HG02678 (cell line): ENCODE measurements around the gene DUSP10.

Experiments used
- ATAC-seq: cut with Tn5 transposase; IDR thresholded peaks from one replicate; pipeline ENCODE4 v1.9.1; 2021; ENCODE audit warnings: mild to moderate bottlenecking, moderate library complexity; ENCODE audit not compliant: unreplicated experiment

The DUSP10 gene

GRCh38 chr1:221735999-221736398 lies 5.9 kb downstream of the DUSP10 start:
- ATAC-seq = no peak

DNA sequence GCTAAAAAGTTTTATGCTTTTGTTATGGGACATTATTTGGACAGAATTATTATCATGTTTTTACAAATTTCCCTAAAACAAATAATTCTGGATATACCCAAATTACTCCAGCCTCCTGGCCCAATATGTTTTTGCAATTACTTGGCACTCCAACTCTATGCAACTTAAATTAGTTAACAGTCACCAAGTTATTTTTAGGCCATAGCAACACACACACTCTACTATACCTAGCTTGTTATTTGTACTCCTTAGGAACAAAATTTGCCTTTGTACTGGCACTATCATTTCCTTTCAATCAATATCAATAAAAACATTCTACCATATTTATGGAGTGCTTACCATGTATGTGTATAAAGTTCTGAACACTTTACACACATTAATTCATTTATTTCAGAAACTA lies 7.7 kb downstream of the DUSP10 start:
- no peak for ATAC-seq

GRCh38 chr1:221732052-221732451 lies 9.8 kb downstream of the DUSP10 start:
- ATAC-seq = no peak

GRCh38 chr1:221729771-221730330 lies 12.0 kb downstream of the DUSP10 start:
- ATAC-seq = no peak

- ATAC-seq = no peak
Measured at GRCh38 chr1:221728037-221728505, 13.8 kb downstream of the DUSP10 start.

DNA sequence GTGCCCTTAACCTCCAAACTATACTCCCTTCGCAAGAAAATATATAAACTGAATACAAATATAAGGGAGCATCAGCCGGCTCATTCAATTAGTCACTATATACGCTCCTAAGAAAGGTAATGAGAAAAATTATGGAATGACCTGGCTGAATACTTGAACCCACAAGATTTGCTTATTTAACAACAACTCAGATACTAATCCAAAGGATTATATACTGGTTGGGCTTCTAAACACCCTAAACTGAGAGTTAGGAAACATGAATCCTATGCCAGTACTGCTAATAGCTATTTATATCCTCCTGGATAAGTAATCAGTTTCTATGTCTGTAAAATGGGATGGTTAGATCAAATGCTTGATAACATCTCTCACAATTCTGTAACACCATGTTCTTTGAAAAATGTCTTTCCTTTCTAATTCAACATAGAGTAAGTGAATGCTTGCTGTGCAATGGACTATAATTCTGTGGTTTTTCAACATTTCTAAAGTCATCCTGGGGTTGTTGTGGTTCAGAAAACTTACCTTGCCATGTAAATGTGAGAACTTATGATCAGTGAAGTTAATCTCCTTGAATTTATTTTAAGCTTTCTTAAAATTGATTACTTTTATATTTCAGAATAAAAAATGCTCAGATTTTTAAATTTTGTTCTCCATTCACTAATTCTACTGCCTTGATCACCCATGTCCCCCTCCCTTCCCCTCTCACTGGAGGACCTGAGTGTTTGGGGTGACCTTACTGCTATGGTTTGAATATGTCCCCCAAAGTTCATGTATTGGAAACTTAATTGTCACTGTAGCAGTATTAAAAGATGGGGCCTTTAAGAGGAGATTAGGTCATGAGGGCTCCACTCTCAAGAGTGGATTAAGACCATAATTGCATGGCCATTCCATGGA lies 14.5 kb downstream of the DUSP10 start:
- no peak for ATAC-seq

- peak; percentile 65 for ATAC-seq
Measured at GRCh38 chr1:221725735-221726672, 15.9 kb downstream of the DUSP10 start.

DNA sequence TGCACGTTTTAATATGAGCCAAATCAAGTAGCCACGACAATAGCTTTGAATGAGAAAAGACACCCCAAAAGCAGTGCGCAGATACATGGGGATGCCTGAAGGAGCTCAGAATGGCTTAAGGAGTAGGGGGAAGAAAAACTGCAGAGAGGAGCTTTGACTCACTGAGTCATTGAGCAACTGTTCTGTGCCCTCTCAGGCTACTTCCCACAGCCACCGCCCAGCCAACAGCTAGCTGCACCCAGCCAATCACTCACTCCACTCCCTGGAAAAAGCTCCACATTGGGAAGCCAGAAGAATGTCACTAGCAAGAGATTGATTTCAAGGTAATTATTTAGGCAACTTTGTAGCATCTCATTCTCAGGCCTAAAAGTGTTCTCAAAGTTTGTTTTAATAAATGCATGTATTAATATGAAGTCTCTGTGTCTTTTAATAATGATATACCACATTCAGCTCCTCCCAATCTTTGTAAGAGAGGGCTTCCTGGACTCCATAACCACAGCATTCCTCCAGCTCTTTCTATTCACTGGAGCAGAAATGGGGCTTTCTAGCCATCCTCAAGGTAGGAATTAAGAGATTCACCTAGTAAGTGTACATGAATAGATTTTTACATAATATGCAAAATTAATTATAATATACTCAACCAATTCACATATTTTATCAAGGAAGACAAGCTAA lies 16.8 kb downstream of the DUSP10 start:
- ATAC-seq = no peak

DNA sequence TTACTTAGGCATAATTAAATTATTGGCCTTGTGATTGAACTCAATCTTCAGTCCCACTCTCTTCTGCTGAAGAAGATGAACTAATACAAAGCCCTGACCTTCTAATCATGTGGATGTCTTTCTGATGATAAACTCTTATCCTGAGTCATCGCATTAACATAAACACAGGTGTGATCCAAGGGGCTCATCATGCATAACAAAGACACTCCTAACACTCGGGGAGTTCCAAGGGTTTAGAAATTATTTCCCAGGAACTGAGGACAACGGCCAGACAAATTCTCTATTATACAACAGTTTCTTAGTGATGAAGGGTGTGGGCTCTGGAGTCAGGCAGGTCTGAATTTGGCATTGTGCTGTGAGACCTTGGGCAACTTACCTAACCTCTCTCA lies 18.0 kb downstream of the DUSP10 start:
- no peak for ATAC-seq

DNA sequence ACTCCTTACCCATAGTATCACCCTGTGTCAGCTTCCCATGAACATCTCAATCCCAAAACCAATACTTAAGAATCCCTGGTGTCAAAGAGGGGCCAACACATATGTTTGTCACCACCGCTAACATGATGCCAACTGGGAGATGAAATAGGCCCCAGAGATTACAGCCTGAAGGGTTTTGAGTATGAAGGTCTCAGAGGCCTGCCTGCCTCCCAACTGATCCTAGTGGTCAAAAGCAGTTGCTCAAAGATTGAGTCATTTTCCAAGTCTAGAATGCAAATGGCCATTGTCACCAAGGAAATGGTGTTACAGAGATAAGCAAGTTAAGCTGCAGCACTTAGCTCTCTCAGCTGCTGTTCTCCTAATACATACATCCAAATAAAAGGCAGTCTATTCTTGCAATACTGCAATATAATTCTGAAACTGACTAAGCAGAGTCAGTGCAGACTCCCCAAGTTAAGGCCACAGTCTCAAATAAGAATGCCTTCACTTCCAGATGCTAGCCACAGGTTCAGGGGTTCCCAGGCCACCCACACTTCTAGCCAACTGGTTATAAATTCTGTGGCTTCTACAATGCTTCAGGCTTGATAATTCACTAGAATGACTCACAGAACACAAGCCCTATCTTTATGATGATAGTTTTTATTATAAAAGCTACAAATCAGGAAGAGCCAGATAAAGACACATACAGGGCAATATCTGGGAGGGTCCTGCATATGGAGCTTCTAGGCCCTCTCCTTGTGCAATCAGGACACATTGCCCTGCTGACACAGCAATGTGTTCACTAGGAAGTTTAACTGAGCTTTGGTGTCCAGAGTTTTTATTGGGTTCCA lies 18.7 kb downstream of the DUSP10 start:
- ATAC-seq = no peak

GRCh38 chr1:221722254-221723017 lies 19.5 kb downstream of the DUSP10 start:
- ATAC-seq = no peak

GRCh38 chr1:221720545-221720944 lies 21.3 kb downstream of the DUSP10 start:
- no peak for ATAC-seq

- ATAC-seq = no peak
Measured at GRCh38 chr1:221719987-221720386, 21.9 kb downstream of the DUSP10 start.

DNA sequence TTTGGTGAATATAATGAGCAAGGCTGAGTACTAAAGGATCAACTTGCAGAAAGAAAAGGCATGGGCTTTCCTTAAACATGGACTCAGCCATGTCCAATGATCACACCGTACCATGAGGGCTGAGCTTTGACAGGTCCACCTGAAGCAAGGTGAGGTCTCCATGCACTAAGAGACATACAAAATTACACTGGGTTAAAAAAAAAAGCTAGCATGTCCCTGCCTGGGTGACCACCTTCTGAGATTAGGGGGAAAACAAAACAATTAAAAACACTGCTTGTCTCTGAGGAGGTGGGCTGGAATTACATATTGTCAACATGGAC lies 22.7 kb downstream of the DUSP10 start:
- no peak for ATAC-seq

DNA sequence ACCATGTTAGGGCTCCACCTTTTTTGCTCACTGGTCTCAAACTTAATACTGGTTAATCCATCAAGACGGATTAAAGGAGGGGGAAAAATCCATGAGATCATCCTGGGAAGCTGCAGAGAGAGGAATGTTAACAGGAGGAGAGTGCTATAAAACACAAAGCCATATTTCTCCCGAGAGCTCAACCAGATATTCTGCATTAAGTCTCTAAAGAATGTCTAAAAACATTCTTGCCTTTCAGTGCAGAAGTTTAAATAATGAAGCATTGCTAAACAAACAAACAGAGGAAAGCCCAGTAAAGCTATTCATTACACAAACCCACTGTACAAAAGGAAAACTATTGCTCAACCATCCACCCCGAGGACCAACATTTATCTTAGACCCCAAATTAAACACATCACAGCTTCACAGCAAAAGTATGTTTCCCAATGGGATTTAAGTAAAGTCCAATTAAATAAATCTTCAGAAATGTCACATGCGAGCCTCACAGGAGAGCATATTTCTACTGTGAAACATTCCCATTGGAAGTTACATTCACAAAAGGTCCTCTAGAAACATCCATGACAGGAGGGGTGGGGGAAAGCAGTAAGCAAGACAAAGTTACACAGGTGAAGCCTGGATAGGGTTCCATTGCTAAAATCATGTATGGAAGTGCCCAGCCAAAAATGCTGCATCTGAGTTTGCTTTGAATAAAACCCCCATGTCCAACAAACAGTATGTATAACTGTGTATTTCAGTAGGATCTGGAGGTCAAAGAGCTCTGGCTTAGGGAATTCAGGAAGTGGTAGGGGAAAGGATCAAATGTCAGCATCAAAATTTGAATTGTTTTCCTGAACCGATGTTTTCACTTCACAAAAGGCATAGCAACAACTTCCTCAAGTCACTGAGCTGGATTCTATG lies 23.3 kb downstream of the DUSP10 start:
- ATAC-seq = no peak

DNA sequence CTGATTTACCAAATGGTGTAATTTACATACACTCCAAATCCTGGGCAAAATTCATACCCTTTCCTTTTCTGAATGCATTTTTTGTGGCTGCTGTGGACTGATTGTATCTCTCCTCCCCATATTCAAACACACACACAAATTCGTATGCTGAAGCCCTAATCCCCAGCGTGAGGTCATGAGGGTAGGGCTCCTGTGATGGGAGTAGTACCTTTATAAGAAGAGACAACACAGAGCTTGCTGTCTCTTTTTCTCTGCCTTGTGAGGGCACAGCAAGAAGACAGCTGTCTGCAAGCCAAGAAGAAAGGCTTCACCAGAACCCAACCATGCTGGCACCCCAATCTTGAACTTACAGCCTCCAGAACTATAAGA lies 24.4 kb downstream of the DUSP10 start:
- no peak for ATAC-seq

GRCh38 chr1:221716713-221717484 lies 25.0 kb downstream of the DUSP10 start:
- ATAC-seq = no peak
